Brain pericyte (primary cell): ENCODE data around the gene SLC36A3.
"Not testable (repeated sequence)": the region's sequence is repeated elsewhere in the genome, so short reads cannot be mapped to it uniquely, and the experiment has no call there.

Experiments used
- DNase-seq: peaks from one replicate; pipeline ENCODE4 v3.0.0-alpha.2; 2012; ENCODE audit warnings: low read depth, low spot score

SLC36A3 gene

DNA sequence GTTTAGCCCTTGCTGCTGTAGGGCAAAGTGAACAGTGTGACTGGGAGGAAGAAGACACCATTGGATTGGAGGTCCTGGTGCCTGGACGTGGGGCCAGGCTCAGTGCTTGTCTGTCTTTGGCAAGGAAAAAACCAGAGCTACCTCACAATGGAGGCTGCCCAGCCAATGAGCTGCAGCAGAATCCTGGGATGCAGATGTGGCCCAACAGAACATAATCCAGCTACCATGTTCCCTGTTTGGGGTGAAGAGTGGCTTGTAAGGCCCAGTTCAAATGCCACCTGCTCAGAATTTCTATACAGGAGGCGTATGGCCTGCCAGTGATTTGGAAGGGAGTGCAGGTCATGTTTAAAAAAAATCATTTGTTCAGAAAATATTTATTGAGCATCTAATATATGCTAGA, at the start of gene SLC36A3:
Gene SLC36A3, minus strand, starts transcription at position 101 of the 400 bp plus-strand sequence. CDS start 412 bp downstream, outside the sequence.
- no peak for DNase-seq

DNA sequence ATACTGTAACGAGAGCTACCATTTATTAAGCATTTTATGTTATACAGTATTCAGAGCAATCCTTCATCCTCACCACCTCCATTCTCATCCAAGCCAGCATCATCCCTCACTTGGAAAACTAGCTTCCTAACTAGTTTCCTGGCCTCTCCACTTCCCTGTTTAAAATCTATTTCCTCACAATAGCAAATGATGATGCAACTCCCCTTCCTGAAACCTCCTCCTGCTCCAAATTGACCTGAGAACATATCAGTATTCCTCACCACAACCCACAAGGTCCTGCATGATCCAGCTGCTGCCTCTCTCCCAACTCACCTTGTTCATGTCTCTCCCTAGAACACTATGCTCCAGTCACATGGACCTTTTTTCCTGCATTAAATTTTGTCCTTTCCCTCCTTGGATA, 48.1 kb upstream of the SLC36A3 start:
- DNase-seq = no peak

DNA sequence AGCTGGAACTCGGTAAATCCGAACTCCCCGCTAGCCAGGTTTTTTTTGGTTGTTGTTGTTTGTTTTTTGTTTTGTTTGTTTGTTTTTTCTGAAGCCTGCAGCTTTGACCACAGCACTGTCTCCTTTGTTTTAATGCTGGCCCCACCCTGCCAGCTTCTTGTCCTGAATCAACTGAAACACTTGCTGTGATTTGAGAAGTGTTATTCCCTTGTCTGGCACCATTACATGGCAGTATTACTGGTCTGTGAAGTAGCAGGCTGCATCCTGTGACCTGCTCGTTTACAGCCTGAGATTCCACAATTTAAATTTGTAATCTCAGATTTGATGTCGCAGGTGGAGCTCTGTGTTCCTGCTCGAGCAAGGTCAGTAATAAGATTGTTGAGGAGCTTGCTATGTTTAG, 45.2 kb upstream of the SLC36A3 start:
- DNase-seq = no peak

DNA sequence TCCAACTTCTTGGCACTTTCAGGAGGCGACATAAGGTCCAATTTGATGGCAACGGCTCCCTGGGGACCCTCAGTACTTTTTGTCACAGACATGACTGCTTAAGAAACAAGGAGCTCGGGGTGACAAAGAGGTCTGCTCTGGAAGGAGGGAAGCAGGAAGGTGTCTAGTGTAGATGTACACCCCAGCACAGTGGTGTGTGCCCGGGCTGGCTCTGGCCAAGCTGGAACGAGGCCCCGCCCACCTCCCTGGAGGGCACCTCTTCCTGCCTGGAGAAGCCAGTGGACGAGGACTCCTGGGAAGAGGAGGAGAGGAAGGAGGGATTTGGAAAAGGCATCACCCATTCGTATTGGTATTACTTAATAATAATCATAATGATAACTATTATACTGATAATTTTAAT, 43.8 kb upstream of the SLC36A3 start, which contains the start of gene SLC36A2:
Gene SLC36A2, minus strand, starts transcription at position 191 of the 400 bp plus-strand sequence. Its CDS starts 99 bp downstream, at position 92.
- no peak for DNase-seq

DNA sequence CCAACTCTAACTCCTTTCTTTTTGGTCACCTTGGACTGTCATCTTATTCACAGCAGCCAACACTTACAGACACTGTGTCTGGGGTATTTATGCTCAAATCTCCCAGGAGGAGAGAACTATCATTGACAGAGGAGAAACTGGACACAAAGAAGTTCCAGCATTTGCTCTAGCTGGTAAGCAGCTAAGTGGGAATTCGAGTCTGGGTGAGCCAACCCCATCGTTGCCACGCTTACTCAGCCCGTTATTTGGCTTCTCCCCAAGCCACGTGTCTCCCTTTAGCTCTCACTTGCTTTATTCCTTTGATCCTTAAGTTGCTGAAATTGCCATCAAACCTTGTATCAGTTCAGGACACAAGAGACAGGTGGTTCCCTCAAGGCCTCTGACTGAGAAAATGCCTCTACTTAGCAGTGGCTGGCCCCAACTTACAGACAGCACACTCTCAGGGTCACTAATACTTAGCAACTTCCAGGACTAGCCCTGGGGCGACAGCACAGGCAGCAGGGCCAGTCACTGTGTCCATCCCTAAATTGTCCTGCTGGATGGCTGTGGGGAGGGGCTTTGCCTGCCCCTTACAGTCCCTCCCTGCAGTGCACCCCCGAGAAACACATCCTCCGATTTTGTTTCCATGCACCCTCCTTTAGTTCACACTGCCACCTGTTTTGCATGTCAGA, 42.4 kb upstream of the SLC36A3 start:
- no peak for DNase-seq

DNA sequence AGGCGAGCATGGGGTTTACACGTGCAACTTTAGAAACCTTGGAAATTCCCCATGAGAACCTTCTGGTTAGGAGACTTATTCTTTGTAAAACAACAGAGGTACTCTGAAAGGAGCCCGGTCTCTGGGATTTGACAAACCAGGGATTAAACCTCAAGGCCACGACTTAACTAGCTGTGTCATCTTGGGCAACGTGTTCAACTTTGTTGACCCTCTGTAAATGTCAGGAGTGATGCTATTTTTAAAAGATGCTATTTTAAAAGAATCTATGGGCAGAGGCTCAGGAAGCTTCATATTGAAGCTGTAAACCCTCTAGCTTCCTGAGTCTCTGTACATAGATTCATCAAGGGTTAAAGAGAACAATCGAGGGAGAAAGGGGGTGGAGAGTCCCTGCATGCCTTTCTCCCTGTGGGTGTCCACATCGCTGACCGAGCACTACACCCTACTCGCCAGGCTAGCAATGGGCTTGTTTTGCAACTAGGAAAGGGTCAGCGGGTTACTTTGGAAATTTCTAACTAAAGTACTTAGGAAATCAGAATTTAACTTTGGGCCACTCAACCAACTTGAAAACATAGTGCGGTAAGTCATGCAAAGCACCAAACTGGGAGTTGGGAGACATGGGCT, 41.7 kb upstream of the SLC36A3 start:
- no peak for DNase-seq

GRCh38 chr5:151344088-151344487, 40.5 kb upstream of the SLC36A3 start:
- DNase-seq = no peak

- DNase-seq = no peak
These were observed 36.4 kb upstream of the SLC36A3 start for GRCh38 chr5:151340004-151340403.

DNA sequence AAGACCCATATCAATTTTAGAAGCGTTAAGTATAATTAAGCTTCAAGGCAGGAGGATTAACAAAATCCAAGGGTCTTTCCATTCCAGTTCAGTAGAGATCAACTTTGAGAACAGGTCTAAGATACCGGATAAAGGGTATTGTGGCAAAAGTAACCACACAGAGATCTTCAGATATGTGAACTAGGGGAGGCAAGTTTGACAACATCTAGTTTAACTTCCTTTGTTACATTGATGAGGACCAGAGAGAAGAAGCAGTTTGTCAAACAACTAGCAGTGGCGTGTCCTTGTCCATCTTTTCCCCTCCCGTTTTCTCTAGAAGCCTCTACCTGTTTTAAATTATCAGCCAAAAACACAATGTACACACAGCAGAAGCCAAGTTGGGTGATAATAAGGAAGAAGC, 35.2 kb upstream of the SLC36A3 start:
- no peak for DNase-seq

- DNase-seq = no peak
These were observed 29.3 kb upstream of the SLC36A3 start for GRCh38 chr5:151332857-151333256.

GRCh38 chr5:151328734-151329133, 25.2 kb upstream of the SLC36A3 start:
- no peak for DNase-seq

- no peak for DNase-seq
These were observed 24.0 kb upstream of the SLC36A3 start for GRCh38 chr5:151327585-151327984.

DNA sequence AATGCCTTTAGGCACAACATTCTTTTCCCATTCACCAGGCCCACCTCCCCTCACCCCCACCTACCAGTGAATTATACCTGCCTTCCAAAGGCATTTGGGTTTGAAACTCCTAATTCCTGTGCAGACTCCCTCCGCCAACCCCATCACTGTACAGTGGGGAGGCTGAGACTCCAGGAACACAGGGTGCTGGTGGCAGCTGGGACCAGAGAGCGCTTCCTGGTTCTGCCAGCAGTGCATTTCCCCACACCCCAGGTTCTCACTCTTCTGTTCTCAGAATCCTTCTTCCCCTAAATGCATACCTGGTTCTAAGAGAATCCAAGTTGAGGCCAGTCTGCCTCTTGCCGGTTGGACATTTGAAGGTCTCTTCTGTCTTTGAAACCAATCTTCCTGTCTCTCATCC, 22.7 kb upstream of the SLC36A3 start:
- DNase-seq = no peak

DNA sequence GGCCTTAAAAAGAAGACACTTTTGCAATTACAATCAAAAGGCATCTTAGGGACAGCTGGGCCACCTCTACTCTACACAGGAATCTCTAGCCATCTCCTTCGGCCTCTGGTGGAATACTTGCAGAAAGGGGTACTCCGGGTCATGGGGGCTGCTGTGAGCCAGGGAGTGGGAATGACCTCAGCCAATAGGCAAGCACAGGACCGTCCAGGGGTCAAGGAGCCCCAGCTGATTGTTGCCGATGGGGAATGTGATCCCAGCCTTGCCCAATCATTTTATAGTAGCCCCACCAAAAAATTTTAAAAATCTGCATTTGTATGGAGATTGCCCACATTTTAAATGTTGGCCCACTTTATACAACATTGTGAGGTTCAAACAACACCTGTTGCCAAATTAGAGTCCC, 16.9 kb upstream of the SLC36A3 start:
- no peak for DNase-seq

- no peak for DNase-seq
These were observed 15.5 kb upstream of the SLC36A3 start for GRCh38 chr5:151318850-151319732.

- DNase-seq = no peak
These were observed 14.3 kb upstream of the SLC36A3 start for GRCh38 chr5:151317871-151318270.

DNA sequence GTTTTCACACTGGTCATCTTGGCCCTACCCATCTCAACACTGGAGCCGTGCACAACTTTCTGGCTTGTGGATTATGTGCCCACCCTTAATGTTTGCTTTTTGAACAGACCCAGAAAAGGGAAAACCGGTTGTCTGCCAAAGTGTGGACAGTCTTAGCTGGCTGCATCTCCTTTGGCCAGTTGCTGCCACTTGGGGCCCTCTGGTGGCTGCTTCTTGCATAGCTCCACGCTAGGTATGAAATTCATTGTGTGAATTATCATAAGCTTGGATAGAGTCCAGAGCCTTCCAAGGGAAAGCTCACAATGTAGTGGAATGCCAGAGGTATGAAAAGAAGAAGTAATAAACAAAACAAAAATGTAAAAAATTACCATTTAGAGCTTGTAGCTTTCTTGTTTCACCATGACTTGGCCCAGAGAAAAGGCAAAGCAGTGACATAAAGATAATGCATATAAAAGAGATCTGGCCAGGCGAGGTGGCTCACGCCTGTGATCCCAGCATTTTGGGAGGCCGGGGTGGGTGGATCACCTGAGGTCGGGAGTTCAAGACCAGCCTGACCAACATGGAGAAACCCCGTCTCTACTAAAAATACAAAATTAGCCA, 12.5 kb upstream of the SLC36A3 start:
- no peak for DNase-seq

- DNase-seq = no peak
These were observed 9.8 kb upstream of the SLC36A3 start for GRCh38 chr5:151313357-151313756.

DNA sequence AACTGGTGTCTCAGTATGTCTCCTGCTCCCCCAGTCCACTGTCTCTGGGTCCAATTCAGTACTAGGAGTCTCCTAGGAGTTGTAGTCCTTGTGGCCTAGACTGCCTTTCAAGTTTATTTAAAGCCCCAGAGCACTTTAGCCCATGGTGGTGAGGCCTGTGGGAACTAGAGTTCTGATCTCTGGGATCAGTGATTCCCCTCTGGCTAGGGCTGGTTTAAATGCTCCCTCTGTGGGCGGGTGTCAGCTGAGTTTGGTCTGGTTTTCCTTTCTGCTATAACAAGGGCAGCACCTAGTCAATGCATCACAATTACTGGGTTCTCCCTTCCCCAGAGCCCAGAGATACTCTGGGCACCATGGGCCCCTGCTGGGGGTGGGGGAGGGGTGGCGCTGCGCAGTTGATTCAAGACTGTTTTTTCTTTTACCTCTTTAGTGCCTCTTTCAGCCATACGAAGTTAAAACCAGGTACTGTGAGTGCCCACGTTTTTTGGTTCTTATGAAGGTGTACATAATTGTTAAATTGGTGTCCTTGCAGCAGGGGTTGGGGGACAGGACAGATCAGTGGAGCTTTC, 9.3 kb upstream of the SLC36A3 start:
- no peak for DNase-seq

DNA sequence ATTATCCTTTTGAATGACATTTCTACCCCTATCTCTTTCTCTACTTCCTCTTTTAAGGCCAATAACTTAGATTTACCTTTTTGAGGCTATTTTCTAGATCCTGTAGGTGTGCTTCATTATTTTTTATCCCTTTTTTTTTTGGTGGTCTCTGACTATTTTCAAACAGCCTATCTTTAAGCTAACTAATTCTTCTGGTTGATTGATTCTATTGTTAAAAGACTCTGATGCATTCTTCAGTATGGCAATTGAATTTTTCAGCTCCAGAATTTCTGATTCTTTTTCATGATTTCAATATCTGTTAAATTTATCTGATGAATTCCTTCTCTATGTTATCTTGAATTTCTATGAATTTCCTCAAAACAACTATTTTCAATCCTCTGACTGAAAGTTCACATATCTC, 7.4 kb upstream of the SLC36A3 start:
- DNase-seq = no peak

- DNase-seq = not testable (repeated sequence)
These were observed 6.3 kb upstream of the SLC36A3 start for GRCh38 chr5:151309821-151310220.

DNA sequence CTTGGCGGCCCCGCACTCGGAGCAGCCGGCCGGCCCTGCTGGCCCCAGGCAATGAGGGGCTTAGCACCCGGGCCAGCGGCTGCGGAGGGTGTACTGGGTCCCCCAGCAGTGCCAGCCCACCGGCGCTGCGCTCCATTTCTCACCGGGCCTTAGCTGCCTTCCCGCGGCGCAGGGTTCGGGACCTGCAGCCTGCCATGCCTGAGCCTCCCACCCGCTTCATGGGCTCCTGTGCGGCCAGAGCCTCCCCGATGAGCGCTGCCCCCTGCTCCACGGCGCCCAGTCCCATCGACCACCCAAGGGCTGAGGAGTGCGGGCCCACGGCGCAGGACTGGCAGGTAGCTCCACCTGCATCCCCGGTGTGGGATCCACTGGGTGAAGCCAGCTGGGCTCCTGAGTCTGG, 5.7 kb upstream of the SLC36A3 start:
- DNase-seq = not testable (repeated sequence)
